Measurements from ENCODE around the gene ZMYND8.
"Not testable (repeated sequence)": the region's sequence is repeated elsewhere in the genome, so short reads cannot be mapped to it uniquely, and the experiment has no call there.

The ZMYND8 gene

DNA sequence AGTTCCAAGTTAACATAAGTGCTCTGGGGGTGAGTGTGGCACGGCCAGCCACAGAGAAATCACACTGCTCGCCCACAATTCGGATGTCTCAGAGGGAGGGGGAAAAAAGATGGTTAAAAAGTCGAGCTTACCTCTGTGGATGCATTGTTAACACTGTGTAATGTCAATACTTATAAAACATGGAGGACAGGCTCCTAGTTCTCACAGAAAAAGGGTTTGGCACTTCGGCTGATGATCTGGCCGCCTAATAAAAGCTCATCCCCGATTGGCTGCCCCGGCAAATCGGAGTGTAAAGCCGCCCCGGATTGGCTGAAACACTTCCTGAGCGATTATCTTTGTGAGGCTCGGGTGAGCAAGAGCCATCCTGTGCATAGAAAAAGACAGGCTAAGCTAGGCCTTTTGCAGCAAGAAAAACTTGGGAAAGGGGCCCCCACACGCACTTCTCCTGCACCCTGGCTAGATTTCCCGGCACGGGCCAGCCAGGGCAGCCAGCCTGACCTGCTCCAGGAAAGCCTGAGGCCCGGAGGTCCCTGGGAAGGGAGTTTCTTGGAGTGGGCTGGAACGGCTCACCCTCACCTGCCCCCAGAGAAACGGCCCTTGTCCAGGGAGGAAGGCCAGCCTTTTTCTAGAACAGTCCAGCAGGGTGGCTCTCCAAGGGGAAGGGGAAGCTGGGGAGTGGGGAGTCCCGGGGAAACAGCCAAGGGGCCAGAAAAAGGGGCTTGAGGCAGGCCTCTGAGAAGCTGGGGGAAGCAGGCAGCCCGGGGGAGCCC lies at the start of gene ZMYND8:
Gene ZMYND8 (minus strand): TSS at position 174 of the 770 bp plus-strand sequence. CDS start 29 bp downstream, at position 145.
- DNase-seq, result peak; percentile 86

- no peak for DNase-seq
Measured at GRCh38 chr20:47405775-47406325, 49.4 kb upstream of the ZMYND8 start.

DNA sequence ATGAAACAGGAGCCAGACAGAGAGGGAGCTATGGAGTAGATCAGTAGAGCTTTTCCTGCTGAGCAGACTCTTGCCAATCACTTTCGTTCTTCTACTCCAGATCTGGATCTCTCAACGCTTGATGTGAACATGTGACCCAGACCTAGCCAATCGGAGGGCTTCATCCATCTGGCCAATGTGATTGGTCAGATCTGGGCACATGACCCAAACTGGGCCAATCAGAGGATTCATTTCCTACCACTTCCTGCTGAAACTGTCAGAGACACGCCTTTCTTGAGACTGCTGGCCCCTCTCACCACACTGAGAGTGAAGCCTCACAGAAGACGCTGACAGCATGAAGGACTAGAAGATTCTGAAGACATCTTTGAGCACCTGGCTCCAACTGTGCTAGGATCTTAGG lies 44.2 kb upstream of the ZMYND8 start:
- DNase-seq, result no peak

GRCh38 chr20:47397652-47398301 lies 41.3 kb upstream of the ZMYND8 start:
- peak; percentile 91 for DNase-seq

- peak; percentile 75 for DNase-seq
Measured at GRCh38 chr20:47396762-47397476, 40.4 kb upstream of the ZMYND8 start.

DNA sequence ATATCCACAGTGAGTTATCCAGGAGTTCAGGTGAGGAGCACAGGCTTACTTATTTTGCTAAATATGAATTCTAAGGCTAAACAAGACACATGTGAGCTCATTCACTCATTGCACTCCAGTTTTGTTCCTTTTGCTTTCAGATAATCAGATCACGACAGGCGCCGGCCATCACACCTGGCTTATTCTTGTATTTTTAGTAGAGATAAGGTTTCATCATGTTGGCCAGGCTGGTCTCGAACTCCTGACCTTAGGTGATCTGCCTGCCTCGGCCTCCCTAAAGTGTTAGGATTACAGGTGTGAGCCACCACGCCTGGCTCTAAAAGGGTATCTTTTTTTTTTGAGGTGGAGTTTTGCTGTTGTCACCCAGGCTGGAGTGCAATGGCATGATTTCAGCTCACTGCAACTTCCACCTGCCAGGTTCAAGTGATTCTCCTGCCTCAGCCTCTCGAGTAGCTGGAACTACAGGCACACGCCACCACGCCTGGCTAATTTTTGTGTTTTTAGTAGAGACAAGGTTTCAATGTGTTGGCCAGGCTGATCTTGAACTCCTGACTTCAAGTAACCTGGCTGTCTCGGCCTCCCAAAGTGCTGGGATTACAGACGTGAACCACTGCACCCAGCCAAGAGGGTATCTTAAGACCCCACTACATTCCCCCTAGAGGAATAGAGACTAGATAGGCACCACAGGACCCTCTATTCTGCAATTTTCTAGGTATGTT lies 37.5 kb upstream of the ZMYND8 start:
- DNase-seq, result not testable (repeated sequence)

- DNase-seq, result no peak
Measured at GRCh38 chr20:47392721-47393073, 36.2 kb upstream of the ZMYND8 start.

DNA sequence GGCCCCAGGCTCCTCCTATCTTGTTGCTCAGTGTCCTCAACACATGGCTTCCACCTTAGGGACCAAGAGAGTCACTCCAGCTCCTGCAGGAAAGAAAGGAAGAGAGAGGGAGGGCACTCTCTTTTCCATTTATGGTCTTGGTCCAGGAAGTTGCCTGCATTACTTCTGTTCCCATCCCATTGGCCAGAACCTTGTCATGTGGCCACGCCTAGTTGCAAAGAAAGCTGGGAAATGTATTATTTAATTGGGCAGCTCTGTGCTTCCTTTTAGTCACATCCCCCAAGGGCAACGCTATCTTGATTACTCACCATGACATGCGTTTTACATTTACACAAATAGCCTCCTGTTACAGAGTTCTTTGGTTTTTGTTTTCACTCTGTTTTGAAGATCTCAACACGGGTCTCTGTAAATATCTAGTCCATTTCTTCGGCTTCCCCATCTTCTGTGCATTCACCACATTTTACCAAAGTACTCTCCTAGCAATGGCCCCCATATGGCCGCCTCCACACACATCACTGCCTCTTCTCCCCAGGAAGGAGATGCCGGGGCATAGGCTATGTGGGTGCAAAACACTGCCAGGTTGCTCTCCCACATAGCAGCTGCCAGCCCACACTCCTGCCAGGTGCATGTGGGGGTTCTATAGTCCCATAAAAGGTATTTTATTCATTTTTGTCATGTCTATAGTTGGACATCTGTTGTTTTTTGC lies 35.7 kb upstream of the ZMYND8 start:
- peak; percentile 55 for DNase-seq

GRCh38 chr20:47391276-47392010 lies 34.9 kb upstream of the ZMYND8 start:
- DNase-seq, result no peak

DNA sequence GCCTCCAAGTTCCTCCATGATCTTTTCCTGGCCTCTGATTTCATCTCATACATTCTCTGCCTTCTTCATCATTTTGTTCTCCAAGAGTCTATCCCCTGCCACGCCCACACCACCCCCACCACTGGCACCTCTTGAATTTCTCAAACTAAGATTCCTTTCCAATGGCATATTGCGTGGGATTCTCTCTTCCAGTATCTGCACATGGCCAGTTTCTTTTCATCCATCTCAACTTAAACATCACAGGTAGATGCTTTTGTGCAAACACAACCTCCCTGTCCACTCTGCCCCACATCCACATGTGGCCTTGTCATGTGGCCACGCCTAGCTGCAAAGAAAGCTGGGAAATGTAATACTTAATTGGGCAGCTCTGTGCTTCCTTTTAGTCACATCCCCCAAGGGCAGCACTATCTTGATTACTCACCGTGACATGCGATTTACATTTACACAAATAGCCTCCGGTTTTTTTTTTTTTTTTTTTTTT lies 33.4 kb upstream of the ZMYND8 start:
- DNase-seq, result no peak

DNA sequence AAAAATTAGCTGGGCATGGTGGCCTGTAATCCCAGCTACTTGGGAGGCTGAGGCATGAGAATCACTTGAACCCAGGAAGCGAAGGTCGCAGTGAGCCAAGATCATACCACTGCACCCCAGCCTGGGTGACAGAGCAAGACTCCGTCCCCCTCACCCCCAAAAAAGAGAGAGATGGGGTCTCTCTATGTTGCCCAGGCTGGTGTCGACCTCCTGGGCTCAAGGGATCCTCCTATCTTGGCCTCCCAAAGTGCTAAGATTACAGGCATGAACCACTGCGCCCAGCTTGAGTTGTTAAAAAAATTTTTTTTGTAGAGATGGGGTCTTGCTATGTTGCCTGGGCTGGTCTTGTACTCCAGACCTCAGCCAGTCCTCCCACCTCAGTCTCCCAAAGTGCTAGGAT lies 29.5 kb upstream of the ZMYND8 start:
- not testable (repeated sequence) for DNase-seq

DNA sequence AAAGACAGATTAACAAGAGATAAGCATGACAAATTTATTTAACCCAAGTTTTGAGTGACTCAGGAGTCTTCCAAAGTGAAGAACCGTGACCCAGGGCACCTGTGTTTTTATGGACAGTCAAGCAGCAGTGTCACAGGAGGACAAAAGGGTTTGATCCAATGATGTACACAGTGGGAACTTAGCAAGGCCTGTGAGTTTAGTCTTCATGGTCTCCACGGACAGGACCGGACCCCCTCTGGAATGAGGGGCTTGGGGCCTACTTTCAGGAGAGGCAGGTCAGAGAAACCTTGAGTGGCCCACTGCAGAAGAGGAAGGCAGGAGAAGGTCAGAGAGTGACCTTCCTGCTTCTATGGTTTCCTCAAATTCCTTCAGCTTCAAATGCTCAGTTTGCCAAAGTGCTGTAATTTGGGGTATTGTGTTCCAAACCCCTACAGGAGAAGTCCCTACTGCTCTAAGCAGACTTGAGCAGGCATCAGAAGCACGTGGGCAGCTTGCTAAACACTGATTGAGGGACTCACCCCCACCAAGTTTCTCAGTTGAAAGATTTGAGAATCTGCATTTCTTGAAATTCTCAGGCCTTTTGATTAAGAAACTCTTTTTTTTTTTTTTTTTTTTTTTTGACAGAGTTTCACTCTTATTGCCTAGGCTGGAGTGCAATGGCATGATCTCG lies 26.4 kb upstream of the ZMYND8 start:
- no peak for DNase-seq

GRCh38 chr20:47380481-47380880 lies 24.0 kb upstream of the ZMYND8 start:
- peak; percentile 77 for DNase-seq

GRCh38 chr20:47379433-47380150 lies 23.1 kb upstream of the ZMYND8 start:
- no peak for DNase-seq

- no peak for DNase-seq
Measured at GRCh38 chr20:47377122-47377722, 20.7 kb upstream of the ZMYND8 start.

DNA sequence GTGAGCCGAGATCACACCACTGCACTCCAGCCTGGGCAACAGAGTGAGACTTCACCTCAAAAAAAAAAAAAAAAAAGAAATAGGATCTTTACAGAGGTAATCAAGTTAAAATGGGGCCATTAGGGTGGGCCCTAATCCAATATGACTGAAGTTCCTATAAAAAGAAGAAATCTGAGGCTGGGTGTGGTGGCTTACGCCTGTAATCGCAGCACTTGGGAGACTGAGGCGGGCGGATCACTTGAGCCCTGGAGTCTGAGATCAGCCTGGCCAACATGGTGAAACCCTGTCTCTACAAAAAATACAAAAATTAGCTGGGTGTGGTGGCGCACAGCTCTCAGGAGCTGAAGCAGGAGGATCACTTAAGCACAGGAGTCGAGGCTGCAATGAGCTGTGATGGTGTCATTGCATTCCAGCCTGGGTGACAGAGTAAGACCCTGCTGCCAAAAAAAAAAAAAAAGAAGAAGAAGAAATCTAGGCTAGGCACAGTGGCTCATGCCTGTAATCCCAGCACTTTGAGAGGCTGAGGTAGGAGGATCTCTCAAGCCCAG lies 19.7 kb upstream of the ZMYND8 start:
- not testable (repeated sequence) for DNase-seq

GRCh38 chr20:47374121-47374520 lies 17.6 kb upstream of the ZMYND8 start:
- not testable (repeated sequence) for DNase-seq

- DNase-seq, result no peak
Measured at GRCh38 chr20:47373206-47373733, 16.8 kb upstream of the ZMYND8 start.

Measured in NCI-H2029 (cell line).